ENCODE data around the gene BCOR. TPM values are rescaled to one million over a fixed set of nuclear protein-coding genes. Genes with fewer than 3 reads are reported as not detected.

The BCOR gene
- total RNA-seq, 2 experiments from 2014 or later, result 48.0 to 64.3 TPM

GRCh38 chrX:40132751-40133150 lies 35.0 kb upstream of the BCOR start:
- Histone ChIP-seq H3K4me2 (ENCODE audit: low read length) (no peak overlapping the region), H2AFZ (ENCODE audit: low read length) (no peak overlapping the region), H3K9me2 (ENCODE audit: insufficient read depth, low read length) (no peaks in the 10 kb centered on the region), H3K36me3 (ENCODE audit: insufficient read depth, low read length) (no peaks in the 10 kb centered on the region), H4K20me1 (ENCODE audit: insufficient read depth, low read length) (no peaks in the 10 kb centered on the region), H3K4me1 (ENCODE audit: insufficient read depth, low read length, poor library complexity, severe bottlenecking) (peaks cover 22% of the 10 kb centered on the region), H3K4me3 (ENCODE audit: low read depth, low read length, poor library complexity, severe bottlenecking) (no peak overlapping the region), H3K27ac (ENCODE audit: low read depth, low read length, poor library complexity, severe bottlenecking) (no peak overlapping the region), H3K9me3 (ENCODE audit: low read length) (no peaks in the 10 kb centered on the region), H3K79me2 (ENCODE audit: insufficient read depth, low read depth, low read length) (no peaks in the 10 kb centered on the region)
- DNase-seq (ENCODE audit: low spot score), result no peak
- POLR2A ChIA-PET, result interaction anchor here (0.6 kb wide), 2 partner anchors 8 to 180 kb away, joined by 3 read pairs; no protein-coding TSS in a partner anchor
- intact Hi-C loops (cut with micrococcal nuclease; ENCODE audit: unreplicated experiment), result no loop called here
- BruUV-seq (replicated peaks), result no TSS peak
- no peak for TF ChIP-seq CTCF (conservative IDR thresholded peaks at IDR 0.05; ENCODE audit: low read length)
- no peak for TF ChIP-seq EZH2phosphoT487 (IDR thresholded peaks at IDR 0.05; ENCODE audit: borderline replicate concordance, low read depth, low read length)
- CTCF ChIA-PET (ENCODE audit: unreplicated experiment), result interaction anchor here (0.6 kb wide), 1 partner anchor 21 kb away, joined by 3 read pairs; no protein-coding TSS in a partner anchor

GRCh38 chrX:40131654-40132337 lies 34.0 kb upstream of the BCOR start:
- Histone ChIP-seq H2AFZ (ENCODE audit: low read length) (no peak overlapping the region), H3K27ac (ENCODE audit: low read depth, low read length, poor library complexity, severe bottlenecking) (no peak overlapping the region), H3K36me3 (ENCODE audit: insufficient read depth, low read length) (no peaks in the 10 kb centered on the region), H3K4me3 (ENCODE audit: low read depth, low read length, poor library complexity, severe bottlenecking) (no peak overlapping the region), H3K4me1 (ENCODE audit: insufficient read depth, low read length, poor library complexity, severe bottlenecking) (peaks cover 32% of the 10 kb centered on the region), H3K79me2 (ENCODE audit: insufficient read depth, low read depth, low read length) (no peaks in the 10 kb centered on the region), H3K9me3 (ENCODE audit: low read length) (no peaks in the 10 kb centered on the region), H3K9me2 (ENCODE audit: insufficient read depth, low read length) (no peaks in the 10 kb centered on the region), H4K20me1 (ENCODE audit: insufficient read depth, low read length) (no peaks in the 10 kb centered on the region), H3K4me2 (ENCODE audit: low read length) (no peak overlapping the region)
- DNase-seq (ENCODE audit: low spot score), result peak; percentile 12
- CTCF ChIA-PET (ENCODE audit: unreplicated experiment), result no interaction called here
- intact Hi-C loops (cut with micrococcal nuclease; ENCODE audit: unreplicated experiment), result no loop called here
- POLR2A ChIA-PET, result interaction anchor here (1.3 kb wide), 1 partner anchor 10 kb away, joined by 4 read pairs; no protein-coding TSS in a partner anchor
- BruUV-seq (replicated peaks), result no TSS peak
- TF ChIP-seq EZH2phosphoT487 (IDR thresholded peaks at IDR 0.05; ENCODE audit: borderline replicate concordance, low read depth, low read length) (no peak), CTCF (conservative IDR thresholded peaks at IDR 0.05; ENCODE audit: low read length) (no peak)

GRCh38 chrX:40130207-40130606 lies 32.4 kb upstream of the BCOR start:
- H4K20me1 ChIP-seq (ENCODE audit: insufficient read depth, low read length), result no peaks in the 10 kb centered on the region
- ChIA-PET POLR2A (no interaction called here), CTCF (ENCODE audit: unreplicated experiment) (no interaction called here)
- H3K79me2 ChIP-seq (ENCODE audit: insufficient read depth, low read depth, low read length), result no peaks in the 10 kb centered on the region
- no peak overlapping the region for H3K4me3 ChIP-seq (ENCODE audit: low read depth, low read length, poor library complexity, severe bottlenecking)
- no TSS peak for BruUV-seq (replicated peaks)
- no peak overlapping the region for H3K4me2 ChIP-seq (ENCODE audit: low read length)
- intact Hi-C loops (cut with micrococcal nuclease; ENCODE audit: unreplicated experiment), result no loop called here
- H3K9me3 ChIP-seq (ENCODE audit: low read length), result no peaks in the 10 kb centered on the region
- TF ChIP-seq EZH2phosphoT487 (IDR thresholded peaks at IDR 0.05; ENCODE audit: borderline replicate concordance, low read depth, low read length) (no peak), CTCF (conservative IDR thresholded peaks at IDR 0.05; ENCODE audit: low read length) (no peak)
- DNase-seq (ENCODE audit: low spot score), result no peak
- no peaks in the 10 kb centered on the region for H3K36me3 ChIP-seq (ENCODE audit: insufficient read depth, low read length)
- peaks cover 38% of the 10 kb centered on the region for H3K4me1 ChIP-seq (ENCODE audit: insufficient read depth, low read length, poor library complexity, severe bottlenecking)
- no peak overlapping the region for H3K27ac ChIP-seq (ENCODE audit: low read depth, low read length, poor library complexity, severe bottlenecking)
- H2AFZ ChIP-seq (ENCODE audit: low read length), result no peak overlapping the region
- no peaks in the 10 kb centered on the region for H3K9me2 ChIP-seq (ENCODE audit: insufficient read depth, low read length)
